GM12878 (cell line): ENCODE data around the gene TYROBP. TPM values are rescaled to one million over a fixed set of nuclear protein-coding genes. Genes with fewer than 3 reads are reported as not detected.
"Not testable (repeated sequence)": the region's sequence is repeated elsewhere in the genome, so short reads cannot be mapped to it uniquely, and the experiment has no call there.

Source experiments
- ATAC-seq: fragments of 200-7000 bp; cut with Tn5 transposase; 3 replicates; pipeline ENCODE4 v1.9.1; 2020; ENCODE audit warnings: mild to moderate bottlenecking, moderate library complexity
- BruUV-seq: library from RNA; stranded (reverse); fragments of 400-500 nt; replicated peaks from 2 replicates; lab custom pipeline; 2021; lab: Mats Ljungman, UMichigan
- CTCF ChIA-PET: fragments of 300-600 bp; sonication (Branson Sonifier 250); formaldehyde crosslinking; extraction: SDS; loops from one replicate; lab custom pipeline; 2021; ENCODE audit warnings: inconsistent platforms; lab: Yijun Ruan, JAX
- POLR2A ChIA-PET: fragments of 350-600 bp; formaldehyde crosslinking; extraction: SDS; loops from one replicate; lab custom pipeline; 2021; ENCODE audit warnings: inconsistent platforms; lab: Charles Lee
- RAD21 ChIA-PET: fragments of 300-600 bp; sonication (Branson Sonifier 250); formaldehyde crosslinking; loops from one replicate; lab custom pipeline; 2023; ENCODE audit warnings: antibody characterized with exemption; ENCODE audit not compliant: unreplicated experiment; lab: Charles Lee
- SMC1A ChIA-PET: fragments of 300-600 bp; sonication (Branson Sonifier 250); formaldehyde crosslinking; loops from one replicate; lab custom pipeline; 2023; ENCODE audit not compliant: unreplicated experiment, uncharacterized antibody; lab: Charles Lee
- DNase-seq: peaks from one replicate; pipeline ENCODE4 v3.0.0-alpha.2; 2011; ENCODE audit warnings: low read depth, low spot score
- FAIRE-seq: peaks from 3 replicates; lab custom pipeline; 2011; peaks lifted over from hg19 to GRCh38; lab: Jason Lieb, UNC
- H2AFZ ChIP-seq: 2 replicates; pipeline ENCODE4 v1.6.0; 2011; ENCODE audit warnings: low read depth, low read length, control low read depth; ENCODE audit not compliant: control insufficient read depth
- H3K27ac ChIP-seq: 2 replicates; pipeline ENCODE4 v1.5.1; 2011; ENCODE audit warnings: control low read depth; ENCODE audit not compliant: control insufficient read depth, insufficient read depth
- H3K27me3 ChIP-seq, 2 experiments: replicated peaks in 1 of 2; 2 replicates each; pipeline versions ENCODE4 v1.6.0 to v1.6.1; 2011; ENCODE audit warnings: low read length in 1 of 2; ENCODE audit not compliant: control insufficient read depth in 2 of 2, insufficient read depth in 2 of 2
- H3K36me3 ChIP-seq, 2 experiments: 2 replicates each; pipeline ENCODE4 v1.5.1; 2011; ENCODE audit warnings: low read length in 1 of 2; ENCODE audit not compliant: control insufficient read depth in 2 of 2, insufficient read depth in 2 of 2
- H3K4me1 ChIP-seq: 2 replicates; pipeline ENCODE4 v1.6.1; 2011; ENCODE audit warnings: mild to moderate bottlenecking, low read length, moderate library complexity, mixed read lengths; ENCODE audit not compliant: control insufficient read depth, insufficient read depth
- H3K4me2 ChIP-seq: 2 replicates; pipeline ENCODE4 v1.6.0; 2011; ENCODE audit warnings: control low read depth; ENCODE audit not compliant: control insufficient read depth, insufficient read depth
- H3K4me3 ChIP-seq: fragments of 200-600 bp; sonication (generic); 2 replicates; pipeline ENCODE4 v1.5.1; 2016
- H3K79me2 ChIP-seq: 2 replicates; pipeline ENCODE4 v1.6.0; 2011; ENCODE audit warnings: low read length; ENCODE audit not compliant: control insufficient read depth, insufficient read depth
- H3K9ac ChIP-seq: 2 replicates; pipeline ENCODE4 v1.8.0; 2011; ENCODE audit warnings: low read length, control low read depth, mixed read lengths; ENCODE audit not compliant: control insufficient read depth, insufficient read depth
- H3K9me3 ChIP-seq: replicated peaks from 3 replicates; pipeline ENCODE4 v1.5.1; 2011; ENCODE audit warnings: mild to moderate bottlenecking, low read length; ENCODE audit not compliant: control insufficient read depth, insufficient read depth
- H4K20me1 ChIP-seq: 2 replicates; pipeline ENCODE4 v1.6.0; 2011; ENCODE audit not compliant: control insufficient read depth, insufficient read depth
- ASH2L ChIP-seq: fragments of 300-600, 200-600 bp; sonication (generic); IDR thresholded peaks from 2 replicates; pipeline ENCODE4 v1.6.1; 2017; ENCODE audit warnings: low read depth, mild to moderate bottlenecking, borderline replicate concordance
- EED ChIP-seq: sonication (generic); IDR thresholded peaks from 2 replicates; pipeline ENCODE4 v1.6.1; 2016; ENCODE audit warnings: antibody characterized with exemption, low read depth
- PML ChIP-seq: IDR thresholded peaks from 2 replicates; pipeline ENCODE4 v1.6.1; 2012; ENCODE audit warnings: low read length, inconsistent platforms
- POLR2AphosphoS5 ChIP-seq: IDR thresholded peaks from 2 replicates; pipeline ENCODE4 v1.6.1; 2011; ENCODE audit warnings: mild to moderate bottlenecking, low read length, inconsistent platforms
- STAT1 ChIP-seq: fragments of 450-650 bp; conservative IDR thresholded peaks from 2 replicates; pipeline ENCODE4 v1.6.1; 2014; ENCODE audit warnings: antibody characterized with exemption, mild to moderate bottlenecking
- ZNF274 ChIP-seq: IDR thresholded peaks from one replicate; pipeline ENCODE4 v1.8.0; 2011; ENCODE audit not compliant: insufficient read length, insufficient read depth
- WGBS: methylation state at CpG from one replicate; pipeline ENCODE4 v1.1.6; 2016; ENCODE audit warnings: low lambda C conversion rate; ENCODE audit not compliant: insufficient replicate concordance, insufficient coverage; ENCODE audit errors: missing lambda C conversion rate; 5-methylcytosine and 5-hydroxymethylcytosine counted together
- in situ Hi-C: fragments of 300-500 bp; cut with MboI; formaldehyde crosslinking; loops from 9 replicates; pipeline ENCODE4 v1.14.3; 2018; ENCODE audit warnings: mixed read lengths
- intact Hi-C: fragments of 100-400 bp; cut with micrococcal nuclease; formaldehyde crosslinking; loops from one replicate; pipeline ENCODE4 v1.14.2; 2022; ENCODE audit not compliant: unreplicated experiment
- polyA plus RNA-seq, 11 experiments: library from polyadenylated mRNA; depleted of rRNA in 4 of 11; unstranded in 6 of 11; stranded (reverse) in 5 of 11; fragments of >200 nt; fragmentation: Nextera tagmentation in 4 of 11; fragmentation: Illumina TruSeq in 1 of 11; extraction: Ambion mirVana in 4 of 11; extraction: Trizol in 1 of 11; gene quantifications; 1 replicate in 1 of 11; 2 replicates in 10 of 11; pipeline versions ENCODE4 v1.2.1 to v1.2.3, GENCODE V29; 2011 to 2016; ENCODE audit warnings: inconsistent platforms in 2 of 11, missing spikeins in 2 of 11, low read depth in 1 of 11
- total RNA-seq, 4 experiments: library from RNA; depleted of rRNA in 3 of 4; stranded (reverse); fragments of >200 nt in 3 of 4; fragmentation: Illumina TruSeq in 1 of 4; extraction: Trizol in 1 of 4; gene quantifications; 2 replicates each; pipeline versions ENCODE4 v1.2.1 to v1.2.3, GENCODE V29; 2013 to 2021

Gene TYROBP
- total and polyA plus RNA-seq, 10 of the 15 experiments (the other 5 are each of a cell fraction or from before 2014, with no cell fraction given), result 0.33 to 2.4 (median 0.58) TPM; not detected in 2

- H3K4me2 ChIP-seq, result no peak overlapping the region
- DNase-seq (no peak), FAIRE-seq (no peak), ATAC-seq (no peak)
- no peak overlapping the region for H3K9ac ChIP-seq
- BruUV-seq, result no TSS peak
- no peak overlapping the region for H2AFZ ChIP-seq
- ChIA-PET CTCF (interaction anchor here (1.3 to 3.2 kb wide), 2 partner anchors 12 to 37 kb away, joined by 11 to 20 read pairs; no protein-coding TSS in a partner anchor), POLR2A (interaction anchor here (1.5 kb wide), 1 partner anchor 8 kb away, joined by 4 read pairs; no protein-coding TSS in a partner anchor), RAD21 (interaction anchor here (1.3 to 4.0 kb wide), 2 partner anchors 11 to 37 kb away, joined by 5 to 19 read pairs; no protein-coding TSS in a partner anchor), SMC1A (interaction anchor here (0.6 to 2.0 kb wide), 7 partner anchors 10 to 275 kb away, joined by 3 to 6 read pairs (median 3); no protein-coding TSS in a partner anchor)
- no peaks in the 10 kb centered on the region for H3K9me3 ChIP-seq
- no peaks in the 10 kb centered on the region for H4K20me1 ChIP-seq
- intact Hi-C loops, result no loop called here
- peaks cover 22 to 36% of the 10 kb centered on the region in 2 experiments; a peak in 3 of 4 replicates for H3K36me3 ChIP-seq
- H3K27me3 ChIP-seq, result no peaks in the 10 kb centered on the region
- 97% methylated on average over 2 of the region's 2 CpGs for WGBS
- TF ChIP-seq PML, result no peak
- no peak for TF ChIP-seq EED
- TF ChIP-seq ZNF274, result no peak
- no peak for TF ChIP-seq STAT1
- TF ChIP-seq ASH2L, result no peak
- no peak overlapping the region for H3K4me3 ChIP-seq
- in situ Hi-C loops, result no loop called here
- H3K27ac ChIP-seq, result no peak overlapping the region
- H3K4me1 ChIP-seq, result peaks cover 3% of the 10 kb centered on the region; the same call in 1 of the 2 replicates
- peaks cover 22% of the 10 kb centered on the region for H3K79me2 ChIP-seq
These were observed 13.8 kb downstream of the TYROBP start for GRCh38 chr19:35894342-35894741.

DNA sequence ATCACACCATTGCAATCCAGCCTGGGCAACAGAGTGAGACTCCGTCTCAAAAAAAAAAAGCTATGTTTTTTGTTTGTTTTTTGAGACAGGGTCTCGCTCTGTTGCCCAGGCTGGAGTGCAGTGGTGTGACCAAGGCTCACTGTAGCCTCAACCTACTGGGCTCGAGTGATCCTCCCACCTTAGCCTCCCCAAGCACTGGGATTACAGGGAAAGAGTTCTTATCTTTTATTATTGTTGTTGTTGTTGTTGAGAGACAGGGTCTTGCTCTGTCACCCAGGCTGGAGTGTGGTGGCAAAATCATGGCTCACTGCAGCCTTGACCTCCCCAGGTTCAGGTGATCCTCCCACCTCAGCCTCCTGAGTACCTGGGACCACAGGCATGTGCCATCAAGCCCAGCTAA is 16.3 kb downstream of the TYROBP start:
- H3K4me3 ChIP-seq, H3K9me3 ChIP-seq, H3K27me3 ChIP-seq, H3K9ac ChIP-seq, H3K79me2 ChIP-seq, H3K4me1 ChIP-seq, H4K20me1 ChIP-seq, H3K4me2 ChIP-seq, in situ Hi-C loops, intact Hi-C loops, BruUV-seq, H2AFZ ChIP-seq, FAIRE-seq, DNase-seq, H3K27ac ChIP-seq, ATAC-seq: not testable (repeated sequence)
- TF ChIP-seq POLR2AphosphoS5, result peak; percentile 38; the same call in 1 of the 2 replicates
- H3K36me3 ChIP-seq, result peaks cover 29 to 43% of the 10 kb centered on the region in 2 experiments
- SMC1A ChIA-PET, result interaction anchor here (1.2 to 1.5 kb wide), 3 partner anchors 8 to 39 kb away, joined by 3 to 5 read pairs (median 3); no protein-coding TSS in a partner anchor
- WGBS, result 95% methylated on average over 3 of the region's 3 CpGs
- POLR2A ChIA-PET, result interaction anchor here (0.7 kb wide), 2 partner anchors 163 to 261 kb away, joined by 3 read pairs; no protein-coding TSS in a partner anchor
- CTCF ChIA-PET, result interaction anchor here (0.7 to 2.3 kb wide), 2 partner anchors 10 to 197 kb away, joined by 3 to 9 read pairs; no protein-coding TSS in a partner anchor
- RAD21 ChIA-PET, result interaction anchor here (1.3 to 4.0 kb wide), 2 partner anchors 37 to 39 kb away, joined by 6 to 19 read pairs; no protein-coding TSS in a partner anchor
